Coronary artery (tissue), 2 donors: ENCODE measurements around the gene LZTS3.

Experiments used
- DNase-seq: peaks from one replicate; pipeline ENCODE4 v3.0.0-alpha.2; 2017; ENCODE audit warnings: low spot score
- H3K27ac ChIP-seq, 2 donors: fragments of 200-600 bp; sonication (generic); one replicate each; pipeline ENCODE4 v1.5.1; 2016 to 2019
- H3K4me3 ChIP-seq: fragments of 200-600 bp; sonication (generic); 2 replicates; pipeline ENCODE4 v1.5.1; 2016; ENCODE audit warnings: mild to moderate bottlenecking, moderate library complexity
- CTCF ChIP-seq: fragments of 200-600 bp; sonication (generic); IDR thresholded peaks from one replicate; pipeline ENCODE4 v1.5.1; 2019; ENCODE audit warnings: antibody characterized with exemption

LZTS3 gene

GRCh38 chr20:3141757-3142156, 31.6 kb downstream of the LZTS3 start:
- TF ChIP-seq CTCF: no peak
- Histone ChIP-seq H3K27ac (no peak overlapping the region), H3K4me3 (no peak overlapping the region)
- DNase-seq: no peak

GRCh38 chr20:3137492-3137891, 35.9 kb downstream of the LZTS3 start:
- no peak overlapping the region for H3K27ac ChIP-seq
- no peak for TF ChIP-seq CTCF
- no peak overlapping the region for H3K4me3 ChIP-seq
- no peak for DNase-seq

- TF ChIP-seq CTCF: no peak
Measured at GRCh38 chr20:3135507-3136070, 37.8 kb downstream of the LZTS3 start.

DNA sequence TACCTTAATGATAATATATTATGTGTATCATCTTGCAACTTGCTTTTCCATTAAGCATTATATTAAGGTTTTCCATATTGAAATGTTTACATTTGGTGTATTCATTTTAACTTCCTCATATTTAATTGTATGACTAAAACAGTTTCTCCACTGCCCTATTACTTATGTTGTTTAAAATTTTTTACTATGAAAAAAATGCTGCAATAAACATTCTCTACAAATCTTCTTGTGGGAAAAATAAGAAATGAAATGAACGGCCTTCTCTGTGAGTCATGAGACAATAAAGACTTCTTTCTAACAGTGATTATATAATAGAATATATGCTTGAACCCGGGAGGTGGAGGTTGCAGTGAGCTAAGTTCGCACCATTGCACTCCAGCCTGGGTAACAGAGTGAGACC, 39.2 kb downstream of the LZTS3 start:
- no peak overlapping the region for H3K27ac ChIP-seq
- TF ChIP-seq CTCF: no peak
- DNase-seq: no peak
- no peak overlapping the region for H3K4me3 ChIP-seq

More at GRCh38 chr20:3135507-3136070, 37.8 kb downstream of the LZTS3 start:
- DNase-seq: no peak
- Histone ChIP-seq H3K4me3 (no peak overlapping the region), H3K27ac (no peak overlapping the region)

DNA sequence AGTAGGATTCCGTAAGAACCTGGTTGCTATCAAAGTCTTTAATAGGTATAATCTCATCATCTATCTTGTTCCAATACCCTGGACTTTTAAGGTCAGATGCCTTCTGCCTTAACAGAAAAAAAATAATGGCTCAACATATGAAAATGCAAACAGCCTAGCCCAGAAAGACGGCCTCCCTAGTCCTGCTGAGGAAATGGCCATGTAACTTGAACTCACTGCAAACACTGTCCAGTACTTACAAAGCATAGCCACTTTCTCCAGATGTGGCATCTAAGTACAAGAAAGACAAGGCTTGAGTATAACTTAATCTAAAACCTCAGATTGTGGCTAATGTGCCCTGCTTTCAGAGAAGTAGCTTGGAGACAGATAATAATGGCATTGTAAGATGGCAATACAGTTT, 40.2 kb downstream of the LZTS3 start:
- no peak for TF ChIP-seq CTCF
- Histone ChIP-seq H3K4me3 (no peak overlapping the region), H3K27ac (no peak overlapping the region)
- DNase-seq: no peak

- no peak for TF ChIP-seq CTCF
- H3K27ac ChIP-seq: no peak overlapping the region
- DNase-seq: no peak
- no peak overlapping the region for H3K4me3 ChIP-seq
Measured at GRCh38 chr20:3130051-3130600, 43.2 kb downstream of the LZTS3 start.

DNA sequence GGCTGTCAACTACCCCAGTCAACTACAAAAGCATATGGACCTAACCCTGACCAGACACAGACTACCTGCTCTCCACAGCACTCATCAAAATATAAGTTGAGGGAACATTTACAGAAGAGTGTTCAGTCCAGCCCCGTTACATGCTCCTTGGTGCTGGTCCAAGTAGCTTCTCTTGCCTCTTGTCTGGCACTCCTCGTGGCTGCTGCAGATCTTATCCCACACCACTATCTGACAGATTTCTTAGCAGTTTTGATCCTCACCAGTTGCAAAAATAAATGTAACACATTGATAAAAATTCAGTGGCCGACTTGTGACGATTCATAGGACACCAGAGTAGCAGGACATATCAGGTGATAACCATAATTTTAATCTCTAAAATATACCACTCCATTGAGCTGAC, 44.3 kb downstream of the LZTS3 start:
- TF ChIP-seq CTCF: no peak
- no peak for DNase-seq
- Histone ChIP-seq H3K4me3 (no peak overlapping the region), H3K27ac (no peak overlapping the region)
